GM04503 (cell line): Measurements from ENCODE around the gene KCNMB1.

Experiments
- DNase-seq: peaks from one replicate; pipeline ENCODE4 v3.0.0-alpha.2; 2012; ENCODE audit warnings: low read depth

KCNMB1 gene

DNA sequence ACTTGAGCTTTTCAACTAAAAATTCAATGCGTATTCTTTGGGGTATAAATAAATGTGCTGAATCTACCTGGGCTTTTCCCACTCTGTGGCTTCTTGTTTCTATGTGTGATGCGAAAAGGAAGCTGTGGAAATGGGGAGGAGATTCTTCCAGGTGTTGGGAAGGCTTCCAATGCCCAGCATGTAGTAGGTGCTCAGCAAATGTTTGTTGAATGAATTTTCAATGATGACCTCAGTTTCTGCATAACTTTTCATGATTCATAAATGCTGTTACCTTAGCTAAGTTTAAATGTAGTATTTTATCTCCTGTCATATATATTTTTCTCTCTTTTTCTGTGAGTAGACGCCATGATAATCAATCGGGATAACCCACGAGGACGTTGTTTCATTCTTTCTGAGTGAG, 25.6 kb upstream of the KCNMB1 start:
- DNase-seq: no peak

GRCh38 chr5:170413897-170414296, 24.7 kb upstream of the KCNMB1 start:
- no peak for DNase-seq

DNA sequence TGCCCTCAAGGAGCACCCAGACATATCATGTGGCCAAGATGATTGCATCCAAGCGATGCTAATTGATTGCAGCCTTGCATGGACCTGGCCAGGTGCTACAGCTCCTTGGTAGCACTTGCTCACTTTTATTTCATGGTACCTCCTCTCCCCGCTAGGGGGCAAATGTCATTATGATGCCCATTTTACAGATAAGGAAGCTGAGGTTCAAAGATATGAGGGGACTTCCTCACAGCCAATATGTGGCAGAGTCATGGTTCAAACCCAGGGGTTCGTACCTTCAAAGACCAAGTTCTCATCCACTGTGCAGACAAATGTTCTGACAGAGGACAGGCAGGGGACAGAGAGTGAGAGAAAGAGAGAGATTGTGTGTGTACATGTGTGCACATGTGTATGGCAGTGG, 21.9 kb upstream of the KCNMB1 start:
- DNase-seq: no peak

DNA sequence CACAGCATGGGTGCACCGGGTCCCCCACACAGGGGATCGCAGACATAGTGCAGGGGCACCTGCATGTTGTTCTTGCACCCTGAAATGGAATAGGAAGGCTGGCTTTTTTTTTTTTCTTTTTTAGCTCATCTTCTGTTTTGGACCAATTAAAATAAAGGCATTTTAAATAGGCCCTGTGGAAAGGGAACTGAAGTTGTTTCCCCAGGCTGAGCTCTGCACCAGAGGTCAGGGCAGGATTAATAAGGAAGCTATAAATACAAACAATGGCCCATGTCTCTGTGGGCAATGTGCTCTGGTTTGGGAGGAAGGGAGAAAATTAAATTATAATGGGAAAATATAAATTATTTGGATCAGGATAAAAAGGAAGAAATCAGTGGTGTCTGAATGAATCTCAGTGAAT, 21.2 kb upstream of the KCNMB1 start:
- DNase-seq: no peak

- no peak for DNase-seq
Measured at GRCh38 chr5:170408877-170409660, 19.9 kb upstream of the KCNMB1 start.

GRCh38 chr5:170408226-170408625, 19.1 kb upstream of the KCNMB1 start:
- DNase-seq: no peak

- no peak for DNase-seq
Measured at GRCh38 chr5:170407062-170407461, 17.9 kb upstream of the KCNMB1 start.

DNA sequence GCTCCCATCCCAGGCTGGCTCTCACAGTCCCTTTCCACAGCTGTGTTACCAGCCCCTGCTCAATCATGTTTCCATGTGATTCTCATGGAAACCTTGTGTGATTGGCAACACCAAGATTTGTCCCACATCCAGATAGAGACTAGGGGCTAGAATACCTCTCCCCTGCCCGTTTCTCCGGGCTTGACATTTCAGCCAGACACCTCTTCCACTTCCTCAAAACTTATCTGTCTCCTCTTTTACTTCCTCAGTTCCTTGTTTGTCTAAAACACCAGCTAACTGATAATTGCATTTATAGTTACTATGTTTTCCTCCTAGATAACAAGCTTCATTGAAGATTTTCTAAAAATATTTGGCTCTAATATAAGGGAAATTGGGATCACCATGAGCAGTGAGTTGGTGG, 16.6 kb upstream of the KCNMB1 start:
- DNase-seq: no peak

- DNase-seq: no peak
Measured at GRCh38 chr5:170404398-170404797, 15.2 kb upstream of the KCNMB1 start.

DNA sequence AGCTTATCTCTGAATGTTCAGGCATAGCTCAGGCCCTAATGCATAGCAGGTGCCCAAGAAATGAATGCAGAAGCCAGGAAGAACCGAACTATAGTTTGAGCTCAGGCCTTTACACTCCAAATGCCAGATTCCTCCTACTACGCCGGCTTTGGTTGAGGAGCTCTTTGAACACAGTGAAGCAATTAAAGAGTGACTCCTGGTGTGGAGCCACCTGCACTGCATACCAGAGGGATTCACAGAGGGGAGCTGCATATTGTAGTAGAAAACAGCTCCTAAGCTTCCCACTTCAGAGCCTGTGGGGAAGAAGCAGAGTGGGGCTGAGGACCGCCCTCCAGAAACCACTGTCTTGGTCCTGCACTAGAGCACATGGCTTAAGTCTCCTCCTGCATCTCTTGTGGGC, 14.5 kb upstream of the KCNMB1 start:
- DNase-seq: no peak

GRCh38 chr5:170402508-170402907, 13.3 kb upstream of the KCNMB1 start:
- no peak for DNase-seq

DNA sequence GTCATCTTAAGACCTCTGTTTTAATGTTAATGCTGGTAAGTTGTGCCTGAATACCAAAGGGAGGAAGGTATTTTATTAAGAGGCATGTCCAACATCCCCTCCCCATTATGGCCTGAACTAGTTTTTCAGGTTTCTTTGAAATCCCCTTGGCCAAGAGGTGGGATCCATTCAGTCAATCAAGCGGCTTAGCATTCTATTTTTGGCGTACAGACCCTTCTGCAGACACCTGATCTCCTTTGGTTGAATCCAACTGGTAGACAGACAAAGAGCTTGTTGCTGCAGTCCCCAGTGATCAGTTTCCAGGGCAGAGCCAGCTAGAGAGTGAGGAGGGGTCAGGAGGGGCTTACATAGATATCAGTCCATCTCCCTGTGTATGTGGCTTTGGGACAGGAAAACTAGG, 7.9 kb upstream of the KCNMB1 start:
- DNase-seq: no peak

- no peak for DNase-seq
Measured at GRCh38 chr5:170393958-170394357, 4.8 kb upstream of the KCNMB1 start.

- no peak for DNase-seq
Measured at GRCh38 chr5:170393235-170393634, 4.1 kb upstream of the KCNMB1 start.

- no peak for DNase-seq
Measured at GRCh38 chr5:170390472-170390871, 1.3 kb upstream of the KCNMB1 start.

- no peak for DNase-seq
Measured at GRCh38 chr5:170389550-170389892, 354 bp upstream of the KCNMB1 start.

DNA sequence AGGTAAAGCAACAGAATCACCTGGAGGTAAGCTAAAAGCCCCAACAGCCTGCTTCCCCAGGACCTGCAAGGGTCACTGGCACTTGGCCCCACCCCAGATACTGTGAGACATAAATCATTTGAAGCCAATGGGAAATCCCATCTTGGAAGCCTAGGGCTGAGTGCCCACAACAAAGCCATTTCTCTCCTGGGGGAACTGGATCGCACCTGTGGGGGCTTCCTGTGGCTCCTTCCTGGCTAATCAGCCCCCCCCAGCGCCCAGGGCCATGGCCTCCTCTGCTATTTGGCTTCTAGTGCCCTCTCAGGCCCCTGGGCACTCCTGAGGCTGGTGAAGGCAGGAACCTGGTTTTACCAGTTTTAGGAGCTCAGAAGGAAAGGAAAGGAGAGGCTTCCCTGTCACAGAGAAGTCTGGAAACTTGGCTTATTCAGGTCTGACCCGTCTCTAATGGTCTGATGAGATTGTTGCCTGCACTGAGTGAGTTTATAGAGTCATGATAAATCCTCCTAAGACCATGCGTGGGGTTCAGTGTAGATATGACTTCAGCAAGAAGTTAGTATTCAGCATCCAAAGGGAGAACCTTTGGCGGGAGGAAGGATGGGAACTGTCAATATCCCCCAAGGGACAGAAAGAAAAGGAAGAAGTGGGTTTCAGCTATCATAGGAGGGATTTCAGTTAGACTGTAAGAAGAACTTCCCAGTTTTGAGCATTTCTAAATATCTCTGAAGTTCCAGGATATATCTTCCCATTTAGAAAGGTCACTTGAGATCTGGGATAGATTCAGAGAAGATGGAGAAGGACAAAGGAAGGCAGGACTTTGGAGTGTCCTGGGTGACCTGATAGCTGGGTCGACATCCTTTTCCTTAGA, 1.2 kb downstream of the KCNMB1 start:
- DNase-seq: no peak

- no peak for DNase-seq
Measured at GRCh38 chr5:170386743-170387395, 2.3 kb downstream of the KCNMB1 start.

DNA sequence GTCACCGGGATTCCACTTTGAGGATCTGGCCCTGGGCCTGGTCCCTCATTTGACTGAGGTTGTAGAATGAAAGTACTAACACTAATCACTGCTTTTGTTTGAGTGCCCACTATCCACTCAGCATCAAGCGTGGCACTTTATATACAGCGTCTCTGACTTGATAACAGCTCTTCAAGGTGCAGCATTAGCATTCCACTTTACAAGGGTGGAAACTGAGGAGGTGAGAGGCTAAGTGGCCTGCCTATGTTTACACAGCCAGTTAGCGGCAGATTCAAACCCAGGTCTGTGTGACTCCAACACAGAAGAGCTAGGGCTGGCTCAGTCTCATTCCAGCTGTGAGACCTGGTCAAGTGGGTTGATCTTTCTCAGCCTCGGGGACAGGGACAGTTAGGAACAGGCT, 5.9 kb downstream of the KCNMB1 start:
- DNase-seq: no peak

DNA sequence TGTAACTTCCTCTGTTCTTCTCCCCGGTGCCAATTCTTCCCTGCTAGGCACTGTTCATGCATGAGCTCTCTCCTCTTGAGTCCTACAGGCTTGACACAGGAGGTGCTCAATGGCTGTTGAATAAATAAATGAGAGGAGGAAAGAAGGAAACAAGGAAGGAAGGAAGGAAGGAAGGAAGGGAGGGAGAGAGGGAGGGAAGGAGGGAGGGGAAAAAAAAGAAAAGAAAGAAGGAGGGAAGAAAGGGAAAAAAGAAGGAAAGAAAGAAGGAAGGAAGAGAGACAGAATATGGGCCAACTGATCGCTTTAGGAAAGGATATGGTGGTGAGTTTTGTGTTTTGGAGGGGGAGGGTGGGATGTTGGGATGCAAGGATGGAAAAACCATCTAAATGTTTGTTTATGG, 6.4 kb downstream of the KCNMB1 start:
- no peak for DNase-seq

DNA sequence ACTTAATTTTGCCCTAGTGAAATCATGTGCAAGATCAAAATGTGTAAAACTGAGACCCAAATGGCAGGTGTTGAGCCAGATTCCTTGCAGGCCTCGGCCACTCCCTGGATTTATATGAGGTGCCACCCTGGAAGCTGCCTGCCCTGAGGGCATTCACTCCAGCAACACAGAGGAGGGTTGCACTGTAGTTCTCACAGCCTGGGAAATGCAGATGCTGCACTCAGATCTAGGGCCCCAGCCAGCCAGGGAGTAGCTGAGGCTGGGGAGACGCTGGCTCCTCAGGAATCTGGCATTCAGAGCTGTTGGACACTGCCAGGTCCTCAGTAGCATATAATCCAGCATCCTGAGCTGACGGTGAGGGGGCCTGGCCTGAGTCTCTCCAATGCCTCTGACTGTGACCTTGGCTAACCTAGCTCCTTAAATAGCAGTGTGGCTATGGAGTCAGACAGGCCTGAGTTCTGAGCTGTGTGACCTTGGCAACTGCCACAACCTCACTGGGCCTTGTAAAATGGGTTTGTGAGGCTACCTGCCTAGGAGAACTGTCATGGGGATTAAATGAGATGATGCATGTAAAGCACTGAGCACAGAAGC, 8.7 kb downstream of the KCNMB1 start:
- no peak for DNase-seq

GRCh38 chr5:170378740-170379139, 10.4 kb downstream of the KCNMB1 start:
- no peak for DNase-seq

GRCh38 chr5:170377027-170377426, 12.1 kb downstream of the KCNMB1 start:
- DNase-seq: no peak
